Spinal cord (tissue), 10 donors: Measurements from ENCODE around the gene STK36. TPM values are rescaled to one million over a fixed set of nuclear protein-coding genes. Genes with fewer than 3 reads are reported as not detected.

ENCODE experiments used
- DNase-seq, 6 donors: peaks; one replicate each; pipeline versions ENCODE4 v3.0.0 to v3.0.0-alpha.2; 2013 to 2015; ENCODE audit warnings: low spot score in 6 of 6, low read depth in 4 of 6
- H3K27ac ChIP-seq: one replicate; pipeline ENCODE4 v1.5.1; 2013; ENCODE audit warnings: low read depth, low read length, control low read depth
- H3K27me3 ChIP-seq: one replicate; pipeline ENCODE4 v1.6.1; 2013; ENCODE audit warnings: low read length; ENCODE audit not compliant: control insufficient read depth, insufficient read depth
- H3K36me3 ChIP-seq: one replicate; pipeline ENCODE4 v1.6.1; 2013; ENCODE audit warnings: low read length; ENCODE audit not compliant: control insufficient read depth, insufficient read depth
- H3K4me1 ChIP-seq: one replicate; pipeline ENCODE4 v1.6.1; 2013; ENCODE audit warnings: low read length; ENCODE audit not compliant: control insufficient read depth, insufficient read depth
- H3K4me3 ChIP-seq: one replicate; pipeline ENCODE4 v1.5.1; 2013; ENCODE audit warnings: low read depth, low read length, control low read depth
- H3K9me3 ChIP-seq: one replicate; pipeline ENCODE4 v1.6.1; 2013; ENCODE audit warnings: low read length; ENCODE audit not compliant: control insufficient read depth, insufficient read depth
- WGBS: methylation state at CpG from one replicate; pipeline ENCODE4 v1.1.5; 2013; ENCODE audit warnings: missing lambda C conversion rate; ENCODE audit not compliant: insufficient coverage; 5-methylcytosine and 5-hydroxymethylcytosine counted together
- polyA plus RNA-seq, 2 donors: library from polyadenylated mRNA; unstranded; fragments of 120-200 nt; gene quantifications; one replicate each; pipeline ENCODE4 v1.2.1, GENCODE V29; 2013; ENCODE audit not compliant: insufficient read length in 2 of 2
- total RNA-seq, 2 donors: library from RNA; depleted of rRNA in 1 of 2; stranded (reverse); fragments of 120-200 nt in 1 of 2; fragments of >200 nt in 1 of 2; gene quantifications; one replicate each; pipeline versions ENCODE4 v1.2.3 to v1.2.4, GENCODE V29; 2013 to 2014
- donor health status: healthy.

Gene STK36
- total and polyA plus RNA-seq, 4 donors, result 24.9 to 89.1 (median 61.7) TPM

- no peaks in the 10 kb centered on the region for H3K27me3 ChIP-seq
- no peaks in the 10 kb centered on the region for H3K4me1 ChIP-seq
- peaks cover 88% of the 10 kb centered on the region for H3K36me3 ChIP-seq
- no peak for DNase-seq
- H3K9me3 ChIP-seq, result no peaks in the 10 kb centered on the region
- H3K4me3 ChIP-seq, result no peak overlapping the region
- H3K27ac ChIP-seq, result no peak overlapping the region
- 94% methylated on average over 17 of the region's 17 CpGs for WGBS
Observed at GRCh38 chr2:218642786-218643185, 29.1 kb upstream of the STK36 start.

DNA sequence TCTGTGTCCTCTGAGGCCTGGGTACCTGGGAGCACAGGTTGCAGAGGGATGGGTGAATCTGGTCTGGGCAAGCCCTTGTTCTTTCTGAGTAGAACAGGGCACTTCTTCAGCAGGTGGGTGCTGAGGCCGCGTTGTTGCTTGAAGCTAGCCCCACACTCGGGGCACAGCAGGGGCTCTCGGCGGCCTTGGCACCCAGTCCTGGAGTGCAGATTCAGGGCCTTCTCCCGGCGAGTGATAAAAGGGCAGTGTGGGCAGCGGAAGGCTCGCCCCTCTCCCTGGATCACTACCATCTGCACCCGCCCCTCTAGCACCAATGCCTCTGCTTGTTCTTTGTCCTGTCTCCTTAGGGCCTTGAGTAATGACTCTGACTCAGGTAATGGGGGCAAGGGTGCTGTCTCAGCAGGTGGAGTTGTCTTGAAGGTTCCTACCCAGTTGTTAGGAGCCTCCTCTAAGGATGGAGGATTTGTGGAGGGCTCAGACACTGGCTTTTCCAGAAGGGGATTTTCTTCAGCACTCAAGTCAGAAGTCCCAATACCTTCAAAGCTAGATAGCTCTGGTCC lies 28.1 kb upstream of the STK36 start:
- no peak for DNase-seq
- H3K27ac ChIP-seq, result no peak overlapping the region
- peaks cover 84% of the 10 kb centered on the region for H3K36me3 ChIP-seq
- no peaks in the 10 kb centered on the region for H3K4me1 ChIP-seq
- H3K9me3 ChIP-seq, result no peaks in the 10 kb centered on the region
- 92% methylated on average over 7 of the region's 10 CpGs for WGBS
- H3K4me3 ChIP-seq, result no peak overlapping the region
- no peaks in the 10 kb centered on the region for H3K27me3 ChIP-seq

DNA sequence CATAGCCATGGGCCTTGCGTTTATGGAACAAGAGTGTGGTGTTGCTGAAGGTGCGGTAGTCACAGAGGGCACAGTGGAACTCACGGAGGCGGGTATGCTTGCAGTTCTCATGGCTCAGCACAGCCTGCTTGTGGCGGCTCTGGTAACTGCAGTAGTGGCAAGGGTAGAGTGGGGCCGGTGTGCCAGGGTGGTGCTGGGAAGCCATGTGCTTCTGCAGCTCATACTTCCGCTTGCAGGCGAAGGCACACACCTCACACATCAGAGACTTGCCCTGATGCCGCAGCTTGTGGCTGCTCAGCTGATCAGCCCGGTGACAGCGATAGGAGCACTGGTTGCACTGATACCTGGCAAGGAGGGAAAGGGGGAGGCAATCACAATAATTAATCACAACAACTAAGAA lies 27.2 kb upstream of the STK36 start:
- WGBS, result 96% methylated on average over 5 of the region's 11 CpGs
- no peaks in the 10 kb centered on the region for H3K4me1 ChIP-seq

DNA sequence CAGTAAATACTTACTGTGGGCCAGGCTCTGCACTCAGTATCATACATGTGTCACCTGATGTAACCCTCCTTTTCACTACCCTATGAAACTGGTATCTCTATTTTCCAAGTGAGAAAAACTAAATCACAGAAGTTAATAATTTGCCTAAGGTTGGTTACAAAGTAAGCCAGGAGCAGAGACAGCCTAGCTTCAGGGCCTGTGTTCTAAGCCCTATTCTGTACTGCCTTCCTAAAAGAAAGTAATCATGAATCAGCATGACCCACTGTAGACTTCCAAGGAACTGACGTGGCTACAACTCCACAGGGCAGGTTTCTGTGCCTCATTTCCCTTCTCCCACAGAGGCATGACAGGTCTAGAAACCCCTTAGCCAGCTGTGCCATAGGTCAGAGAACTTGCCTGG lies 26.8 kb upstream of the STK36 start:
- Histone ChIP-seq H3K27ac (no peak overlapping the region), H3K4me1 (no peaks in the 10 kb centered on the region), H3K27me3 (no peaks in the 10 kb centered on the region), H3K36me3 (peaks cover 82% of the 10 kb centered on the region), H3K9me3 (no peaks in the 10 kb centered on the region), H3K4me3 (no peak overlapping the region)
- no peak for DNase-seq
- WGBS, result 100% methylated on average over 1 of the region's 1 CpG

More for the DNA sequence above, 27.2 kb upstream of the STK36 start:
- no peak for DNase-seq
- Histone ChIP-seq H3K36me3 (peaks cover 84% of the 10 kb centered on the region), H3K27me3 (no peaks in the 10 kb centered on the region), H3K4me3 (no peak overlapping the region), H3K9me3 (no peaks in the 10 kb centered on the region), H3K27ac (no peak overlapping the region)

GRCh38 chr2:218648088-218648786 lies 23.6 kb upstream of the STK36 start:
- no peaks in the 10 kb centered on the region for H3K27me3 ChIP-seq
- peaks cover 75% of the 10 kb centered on the region for H3K36me3 ChIP-seq
- no peaks in the 10 kb centered on the region for H3K9me3 ChIP-seq
- DNase-seq, result peak in 2 of 6 donors; percentile 63 to 70
- no peak overlapping the region for H3K27ac ChIP-seq
- 62% methylated on average over 4 of the region's 9 CpGs for WGBS
- no peaks in the 10 kb centered on the region for H3K4me1 ChIP-seq
- H3K4me3 ChIP-seq, result no peak overlapping the region

GRCh38 chr2:218648787-218649100 lies 23.1 kb upstream of the STK36 start:
- H3K4me1 ChIP-seq, result no peaks in the 10 kb centered on the region
- no peak for DNase-seq
- 92% methylated on average over 11 of the region's 11 CpGs for WGBS
- H3K4me3 ChIP-seq, result no peak overlapping the region
- H3K27ac ChIP-seq, result no peak overlapping the region
- peaks cover 72% of the 10 kb centered on the region for H3K36me3 ChIP-seq
- no peaks in the 10 kb centered on the region for H3K27me3 ChIP-seq
- no peaks in the 10 kb centered on the region for H3K9me3 ChIP-seq

- no peak overlapping the region for H3K27ac ChIP-seq
- no peak overlapping the region for H3K4me3 ChIP-seq
- H3K9me3 ChIP-seq, result no peaks in the 10 kb centered on the region
- DNase-seq, result no peak
- H3K4me1 ChIP-seq, result peaks cover 11% of the 10 kb centered on the region
- no peaks in the 10 kb centered on the region for H3K27me3 ChIP-seq
- H3K36me3 ChIP-seq, result peaks cover 49% of the 10 kb centered on the region
- WGBS, result 89% methylated on average over 2 of the region's 2 CpGs
Observed at GRCh38 chr2:218655751-218656150, 16.1 kb upstream of the STK36 start.

- Histone ChIP-seq H3K9me3 (no peaks in the 10 kb centered on the region), H3K27ac (peak overlapping the region; percentile 36), H3K36me3 (peaks cover 58% of the 10 kb centered on the region), H3K27me3 (no peaks in the 10 kb centered on the region), H3K4me3 (peak overlapping the region; percentile 69), H3K4me1 (peaks cover 11% of the 10 kb centered on the region)
- peak in 2 of 6 donors; percentile 30 to 54 for DNase-seq
- 1% methylated on average over 27 of the region's 27 CpGs for WGBS
Observed at GRCh38 chr2:218658671-218659257, 13.1 kb upstream of the STK36 start.

DNA sequence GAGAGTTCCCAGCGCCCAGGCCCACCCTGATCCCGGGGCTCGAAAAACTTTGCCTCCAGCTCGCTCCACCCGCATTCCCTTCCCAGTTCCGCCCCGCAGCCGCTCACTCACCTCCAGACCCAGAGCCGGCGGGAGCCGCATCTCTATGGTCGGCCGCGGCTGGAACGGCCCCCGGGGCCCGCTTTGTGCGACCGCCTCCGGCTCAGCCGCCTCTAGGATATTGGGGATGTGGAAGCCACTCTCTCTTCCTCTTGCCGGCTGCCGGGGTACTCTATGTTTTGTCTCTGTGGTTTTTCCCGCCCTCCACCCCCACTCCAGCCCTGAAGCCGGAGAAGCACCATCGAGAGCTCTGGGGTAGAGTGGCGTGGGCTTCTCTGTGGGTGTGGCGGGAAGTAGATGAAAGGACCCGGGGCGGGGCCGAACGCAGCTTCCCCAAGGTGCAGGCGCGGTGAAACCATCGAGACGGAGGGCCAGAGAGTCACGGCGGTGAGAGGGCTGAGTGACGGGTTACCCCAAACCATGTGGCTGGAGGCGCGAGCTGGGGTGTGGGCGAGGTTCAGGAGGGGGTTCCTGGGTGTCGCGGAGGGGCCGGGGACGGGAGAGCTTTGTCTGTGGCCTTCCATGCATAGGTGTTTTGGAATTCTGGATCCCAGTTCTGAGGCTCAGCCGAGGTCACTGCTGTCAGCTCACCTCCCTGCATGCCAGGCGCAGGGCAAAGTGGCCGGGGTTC lies 12.5 kb upstream of the STK36 start, which contains the start of the genes BCS1L and ZNF142:
TSS of gene BCS1L (plus strand) at position 426 of the 730 bp plus-strand sequence. CDS start 1,305 bp downstream, outside the sequence.
TSS of gene ZNF142 (minus strand) at position 366 of the 730 bp plus-strand sequence. CDS start 3,194 bp downstream, outside the sequence.
- peaks cover 11% of the 10 kb centered on the region for H3K4me1 ChIP-seq
- peak within 1 kb of the TSS; percentile 69 for H3K4me3 ChIP-seq
- whole genome bisulfite sequencing, result 0% methylated on average over 39 of the region's 49 CpGs
- no peaks in the 10 kb centered on the region for H3K9me3 ChIP-seq
- peak; percentile 77 to 98 (median 87) for DNase-seq
- H3K36me3 ChIP-seq, result peaks cover 64% of the 10 kb centered on the region
- no peaks in the 10 kb centered on the region for H3K27me3 ChIP-seq
- peak within 1 kb of the TSS; percentile 36 for H3K27ac ChIP-seq
